Activated CD8-positive, alpha-beta memory T cell treated with anti-CD3 and anti-CD28 coated beads, Interleukin-2, amount 50 U/mL, for 4 hours (primary cell): ENCODE results near the gene RPS6KA3.
"Not testable (repeated sequence)": the region's sequence is repeated elsewhere in the genome, so short reads cannot be mapped to it uniquely, and the experiment has no call there.

ENCODE experiments used
- DNase-seq: peaks from one replicate; pipeline ENCODE4 v3.0.0-alpha.2; 2020

Gene RPS6KA3

DNA sequence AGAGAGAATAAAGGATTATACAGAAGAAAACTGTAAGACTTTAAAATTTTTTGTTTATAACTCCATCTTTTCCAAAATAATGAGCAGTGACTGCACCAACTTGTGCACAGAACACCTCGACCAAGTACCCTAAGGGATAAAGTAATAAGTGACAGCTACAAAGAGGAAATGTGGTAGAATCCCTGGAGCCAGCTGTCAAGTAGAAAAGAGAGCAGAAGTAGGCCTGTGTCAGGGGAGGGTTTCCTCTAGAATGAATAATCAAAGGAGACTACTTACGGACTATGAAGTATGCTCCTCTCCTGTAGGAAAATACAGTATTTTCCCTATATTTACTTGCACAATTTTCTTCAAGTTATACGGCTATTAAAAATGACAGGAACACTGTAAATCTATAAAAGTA lies 126.3 kb downstream of the RPS6KA3 start:
- DNase-seq: no peak

DNA sequence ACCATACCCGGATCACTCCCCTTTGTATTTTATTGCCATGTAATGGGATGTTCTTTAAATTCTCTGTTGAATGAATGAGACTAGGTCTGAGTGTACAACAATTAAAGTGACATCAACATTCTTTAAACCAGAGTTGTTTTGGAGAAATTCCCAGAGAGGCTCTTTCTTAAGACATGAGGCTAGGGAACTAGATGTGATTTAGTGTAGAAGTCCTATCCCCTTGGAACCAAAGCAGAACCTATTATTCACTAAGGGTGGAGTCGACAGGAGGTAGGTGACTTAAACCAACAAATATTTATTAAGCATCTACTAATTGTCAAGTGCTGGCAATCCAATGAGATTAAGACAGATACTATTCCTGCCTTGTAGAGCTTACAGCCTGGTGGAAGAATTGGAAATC lies 126.7 kb downstream of the RPS6KA3 start:
- DNase-seq: no peak

DNA sequence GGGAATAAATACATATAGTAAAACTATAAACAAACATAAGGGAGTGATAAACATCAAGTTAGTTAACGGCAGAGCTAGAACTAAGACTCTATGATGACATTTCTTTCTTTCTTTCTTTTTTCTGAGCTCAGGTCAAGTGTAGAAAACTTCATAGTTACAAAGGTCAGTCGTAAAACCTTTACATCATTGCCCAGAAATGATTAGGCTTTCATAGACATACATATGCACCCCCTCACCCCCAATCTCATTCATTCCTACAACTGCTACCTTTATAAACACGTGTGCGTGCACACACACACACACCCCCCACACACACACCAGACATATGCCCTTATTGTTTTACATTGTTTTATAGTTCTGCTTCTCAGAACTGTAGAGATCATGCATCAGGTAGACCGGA lies 130.8 kb downstream of the RPS6KA3 start:
- no peak for DNase-seq

DNA sequence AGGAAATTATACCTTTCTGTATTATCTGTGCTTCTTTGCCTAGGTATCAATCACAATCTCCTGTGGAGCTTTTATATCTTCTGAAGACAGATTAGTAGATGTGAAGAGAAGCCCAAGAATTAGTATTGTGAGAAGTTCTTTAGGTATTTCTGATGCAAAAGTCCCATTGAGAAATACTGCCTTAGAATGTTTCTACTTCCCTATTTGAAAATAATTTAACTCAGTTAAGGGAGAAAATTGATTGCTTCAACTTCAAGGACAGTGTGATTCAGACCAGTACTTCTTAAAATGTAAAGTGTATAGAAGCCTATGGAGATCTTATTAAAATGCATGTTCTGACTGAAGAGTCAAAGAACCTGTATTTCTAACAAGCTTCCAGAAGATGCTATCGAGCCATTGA lies 134.0 kb downstream of the RPS6KA3 start:
- DNase-seq: no peak

DNA sequence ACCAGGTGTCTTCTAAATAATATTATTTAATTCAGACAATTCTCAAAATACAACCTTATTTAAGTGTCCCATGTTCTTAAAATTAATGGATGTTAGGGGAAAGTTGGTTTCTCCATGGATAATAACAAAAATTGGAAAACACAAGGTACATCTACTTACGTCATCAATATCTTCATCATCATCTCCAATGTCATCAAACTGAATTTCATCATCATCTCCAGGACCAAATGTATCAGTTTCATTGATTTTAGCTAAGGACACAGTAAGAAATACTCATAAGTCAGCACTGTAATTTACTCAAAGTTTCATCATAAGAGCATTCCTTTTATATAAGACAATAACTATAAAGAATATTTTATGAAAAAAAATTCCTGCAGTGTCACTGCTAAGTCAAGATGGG lies 136.4 kb downstream of the RPS6KA3 start:
- no peak for DNase-seq

DNA sequence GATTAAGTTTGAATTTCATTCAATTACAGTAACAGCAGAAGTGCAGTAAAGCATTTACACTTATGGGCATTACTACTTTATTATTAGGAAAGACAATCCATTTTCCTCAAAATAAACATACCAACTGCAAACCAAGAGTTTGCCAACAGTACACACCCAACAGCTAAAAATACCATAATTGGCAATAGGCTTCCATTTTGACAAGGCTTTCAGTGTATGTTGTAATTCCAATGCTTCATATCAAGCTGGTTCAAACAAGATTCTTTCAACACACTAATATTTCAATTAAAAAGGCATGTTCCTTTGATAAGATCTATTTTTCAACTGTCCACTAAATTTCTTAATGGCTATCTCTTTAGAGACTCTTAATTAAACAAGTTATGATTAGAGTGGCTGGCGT lies 137.2 kb downstream of the RPS6KA3 start:
- no peak for DNase-seq

DNA sequence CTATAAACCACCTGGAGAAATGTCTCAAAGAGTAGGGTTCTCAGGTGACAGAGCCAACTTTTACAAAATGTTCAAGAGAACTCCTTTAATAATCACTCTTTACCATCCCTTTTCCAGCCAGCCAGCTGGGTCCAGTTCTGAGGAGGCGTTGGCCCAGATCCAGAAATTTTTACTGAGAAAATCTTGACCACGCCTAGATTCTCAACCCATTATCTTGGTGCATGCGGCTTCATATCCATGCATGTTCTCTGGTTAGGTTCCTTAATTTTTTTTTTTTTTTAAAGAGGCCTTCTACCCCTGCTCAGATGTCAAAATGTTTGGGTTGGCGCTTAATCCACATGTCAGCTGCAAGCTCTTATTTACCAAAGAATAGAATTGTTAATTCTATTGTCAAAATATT lies 138.0 kb downstream of the RPS6KA3 start:
- no peak for DNase-seq

DNA sequence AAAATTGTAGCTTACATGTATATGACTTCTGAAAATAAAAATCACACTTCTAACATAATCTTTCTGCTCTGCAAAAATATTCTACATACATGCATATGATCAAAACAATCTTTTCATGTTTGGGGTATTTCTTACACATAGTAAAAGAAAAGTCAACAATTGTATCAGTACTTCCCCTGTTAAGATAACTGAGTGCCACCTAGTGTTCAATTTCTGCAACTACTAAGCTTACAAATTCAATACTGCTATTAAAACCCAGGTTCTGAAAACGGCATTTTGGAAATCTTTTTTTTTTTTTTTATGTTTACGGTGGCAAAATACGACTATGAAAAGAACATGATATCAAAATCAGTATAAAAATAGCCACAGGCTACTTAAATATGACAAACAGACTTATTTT lies 139.3 kb downstream of the RPS6KA3 start:
- DNase-seq: not testable (repeated sequence)

DNA sequence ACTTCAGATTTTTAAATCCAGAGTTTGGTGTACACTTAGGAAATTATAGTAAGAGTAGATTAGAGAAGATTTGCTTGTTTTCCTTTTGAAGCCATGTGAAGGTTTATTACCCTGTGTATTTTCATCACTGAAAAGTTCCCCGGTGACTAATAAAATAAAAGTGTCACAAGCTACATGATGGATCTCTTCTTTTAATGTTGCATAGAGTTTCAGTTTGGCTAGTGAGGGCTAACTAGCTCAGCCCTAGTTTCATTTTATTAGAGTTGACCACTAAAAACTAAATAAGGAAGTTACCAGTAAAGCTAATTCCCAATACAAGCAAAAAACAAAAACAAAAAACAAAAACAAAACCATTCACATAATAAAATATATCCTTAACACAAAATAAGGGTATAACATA lies 139.9 kb downstream of the RPS6KA3 start:
- DNase-seq: not testable (repeated sequence)

DNA sequence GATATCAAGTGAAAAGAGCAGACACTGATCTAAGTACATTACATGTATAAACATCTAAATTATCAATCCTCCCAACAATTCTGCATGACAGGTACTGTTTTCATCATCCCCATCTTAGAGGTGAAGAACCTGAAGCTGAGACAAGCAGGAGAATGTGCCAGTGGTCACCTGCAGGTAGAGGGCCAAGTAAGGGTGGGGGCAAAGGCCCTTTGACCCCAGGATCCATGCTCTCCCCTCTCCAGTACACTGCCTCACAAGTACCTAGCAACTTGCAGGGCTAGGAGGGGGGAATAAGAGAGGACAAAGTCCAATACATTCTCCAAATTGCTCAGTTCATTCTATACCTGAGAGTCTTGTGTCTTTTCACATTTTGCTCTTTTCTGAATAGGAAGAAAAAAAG lies 141.7 kb downstream of the RPS6KA3 start:
- DNase-seq: no peak

DNA sequence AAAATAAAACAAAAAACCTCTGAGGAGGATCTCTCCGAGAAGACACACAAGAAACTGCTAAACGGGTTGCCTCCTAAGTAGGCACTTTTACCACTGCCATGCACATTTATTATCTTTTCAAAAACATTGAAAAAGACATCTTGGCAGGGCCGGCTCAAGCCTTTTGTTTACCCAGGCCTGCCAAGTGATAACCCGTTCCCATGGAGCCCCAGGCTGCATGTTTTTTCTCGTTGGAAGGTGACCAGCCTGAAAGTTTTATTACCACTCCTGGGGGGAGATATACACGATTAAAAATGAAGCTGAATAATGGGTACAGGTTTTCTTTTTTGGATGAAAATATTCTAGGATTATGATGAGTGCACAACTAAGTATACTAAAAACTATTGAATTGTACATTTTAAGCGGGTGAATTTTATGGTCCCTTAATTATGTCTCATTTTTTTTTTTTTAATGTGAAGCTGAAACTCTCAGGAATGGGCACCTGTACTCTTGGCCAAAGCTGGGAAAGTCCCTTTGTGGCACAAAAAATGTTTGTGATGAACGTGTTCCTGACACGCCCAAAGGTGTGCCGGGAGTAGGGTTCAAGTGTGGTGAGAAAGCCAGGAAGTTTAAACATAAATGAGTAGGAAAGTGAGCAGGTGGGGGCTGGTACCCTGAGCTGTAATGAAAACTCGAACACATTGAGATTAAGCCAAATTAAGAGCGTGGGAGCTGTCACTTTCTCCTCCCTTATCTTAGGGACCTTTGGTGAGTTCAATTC lies 148.5 kb downstream of the RPS6KA3 start:
- DNase-seq: no peak

DNA sequence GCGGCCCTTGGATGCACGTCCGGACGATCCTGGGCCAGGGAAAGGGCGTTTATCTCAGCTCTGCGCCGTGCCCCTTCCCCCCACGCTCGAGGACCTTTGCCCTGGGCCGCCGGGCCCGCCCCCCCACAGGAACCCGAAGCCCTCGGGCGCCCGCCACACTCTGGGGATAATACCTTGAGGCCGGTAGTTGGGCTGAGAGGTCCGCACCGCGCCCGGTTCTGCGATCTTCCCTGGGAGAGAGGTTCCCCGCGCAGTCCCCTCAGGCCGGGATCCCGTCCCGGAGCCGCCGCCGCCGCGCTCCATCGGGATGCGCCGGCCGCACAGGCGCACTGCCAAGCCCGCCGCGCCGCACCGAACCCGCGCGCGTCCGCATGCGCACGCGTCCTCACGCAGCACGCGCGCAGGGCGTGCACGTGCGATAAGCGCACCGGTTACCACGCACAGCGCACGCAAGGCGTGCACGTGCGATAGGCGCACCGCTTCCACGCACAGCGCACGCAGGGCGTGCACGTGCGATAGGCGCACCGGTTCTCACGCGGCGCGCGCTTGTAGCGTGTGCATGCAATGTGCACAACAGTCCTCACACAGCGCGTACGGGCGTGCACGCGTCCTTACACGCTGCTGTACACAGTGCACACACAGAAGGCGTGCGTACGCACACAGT lies 150.0 kb downstream of the RPS6KA3 start, which contains the start of gene MAP7D2:
Gene MAP7D2 (minus strand): TSS at position 331 of the 664 bp plus-strand sequence. CDS start 28 bp downstream, at position 303.
- no peak for DNase-seq

DNA sequence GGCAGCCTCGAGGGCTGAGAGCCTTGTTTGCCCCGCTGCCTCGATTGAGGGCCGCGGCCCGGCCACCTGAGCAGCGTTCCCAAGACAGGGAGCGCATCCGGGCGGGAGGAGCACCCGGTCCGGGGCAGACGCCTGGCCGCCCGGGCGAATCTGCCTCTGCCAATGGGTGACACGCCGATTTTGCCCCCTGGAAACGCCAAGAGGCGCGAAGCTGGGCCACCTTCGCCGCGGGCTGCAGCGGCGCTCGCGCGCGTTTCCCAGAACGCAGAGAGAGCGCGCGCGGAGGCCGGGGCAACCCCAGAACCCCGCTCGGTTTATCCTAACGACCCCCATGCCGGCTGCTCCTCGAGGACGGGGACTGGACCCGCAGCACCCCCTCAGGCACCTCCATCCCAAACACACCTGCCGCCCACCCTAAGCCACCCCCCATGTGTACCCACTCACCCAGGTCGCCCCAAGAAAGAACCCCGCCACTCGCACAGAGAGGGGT lies 150.6 kb downstream of the RPS6KA3 start:
- DNase-seq: no peak

DNA sequence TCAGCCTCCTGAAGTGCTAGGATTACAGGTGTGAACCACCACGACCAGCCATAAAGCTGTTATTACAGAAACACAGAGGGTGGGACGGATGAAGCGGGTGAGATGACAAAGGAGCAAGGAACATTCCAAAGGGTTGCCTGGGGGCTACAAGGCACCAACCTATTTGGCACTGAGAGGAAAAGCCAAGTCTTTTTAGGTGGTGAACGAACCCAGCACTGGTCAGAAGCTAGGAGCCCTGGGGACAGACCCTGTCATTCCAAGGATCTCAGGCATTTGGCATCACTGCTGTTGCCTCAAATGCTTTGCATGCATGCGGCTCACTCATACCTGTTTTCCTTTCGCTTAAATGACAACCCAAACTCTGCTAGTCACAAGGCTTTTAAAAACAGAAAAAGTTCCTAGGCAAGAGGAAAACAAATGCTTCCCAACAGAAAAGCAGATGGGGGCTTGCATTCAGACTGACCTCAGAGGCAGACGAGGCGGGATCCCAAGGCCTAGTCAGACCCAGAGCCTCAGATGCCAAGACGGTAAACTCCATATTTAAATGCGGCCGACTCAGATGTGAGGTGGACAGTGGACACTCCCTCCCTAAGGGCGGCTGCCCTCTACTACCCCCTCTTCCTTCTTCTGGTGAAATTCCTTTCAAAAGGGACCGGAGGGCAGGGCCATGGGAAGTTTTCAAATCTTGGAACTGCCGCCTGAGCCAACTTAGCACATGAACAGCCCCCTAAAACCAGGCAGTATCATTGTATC lies 154.5 kb downstream of the RPS6KA3 start:
- no peak for DNase-seq

DNA sequence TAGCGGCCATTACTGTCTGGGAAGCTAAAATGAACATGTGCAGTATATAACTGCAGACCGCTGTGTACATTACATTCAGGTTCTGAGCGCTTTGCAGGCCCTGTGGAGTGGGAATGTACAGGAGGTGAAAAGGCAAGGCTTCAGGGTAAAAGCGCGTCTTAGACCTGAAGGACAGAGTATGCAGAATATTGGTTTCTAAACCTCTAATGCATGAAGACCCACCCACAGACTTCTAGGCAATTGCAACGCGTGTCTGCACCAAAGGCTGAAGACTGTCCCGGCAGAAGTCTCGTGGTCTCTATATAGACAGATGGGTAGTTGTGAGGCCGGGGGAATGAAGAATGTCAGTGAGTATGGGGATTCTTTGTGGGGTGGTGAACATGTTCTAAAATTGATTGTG lies 155.4 kb downstream of the RPS6KA3 start:
- DNase-seq: no peak

DNA sequence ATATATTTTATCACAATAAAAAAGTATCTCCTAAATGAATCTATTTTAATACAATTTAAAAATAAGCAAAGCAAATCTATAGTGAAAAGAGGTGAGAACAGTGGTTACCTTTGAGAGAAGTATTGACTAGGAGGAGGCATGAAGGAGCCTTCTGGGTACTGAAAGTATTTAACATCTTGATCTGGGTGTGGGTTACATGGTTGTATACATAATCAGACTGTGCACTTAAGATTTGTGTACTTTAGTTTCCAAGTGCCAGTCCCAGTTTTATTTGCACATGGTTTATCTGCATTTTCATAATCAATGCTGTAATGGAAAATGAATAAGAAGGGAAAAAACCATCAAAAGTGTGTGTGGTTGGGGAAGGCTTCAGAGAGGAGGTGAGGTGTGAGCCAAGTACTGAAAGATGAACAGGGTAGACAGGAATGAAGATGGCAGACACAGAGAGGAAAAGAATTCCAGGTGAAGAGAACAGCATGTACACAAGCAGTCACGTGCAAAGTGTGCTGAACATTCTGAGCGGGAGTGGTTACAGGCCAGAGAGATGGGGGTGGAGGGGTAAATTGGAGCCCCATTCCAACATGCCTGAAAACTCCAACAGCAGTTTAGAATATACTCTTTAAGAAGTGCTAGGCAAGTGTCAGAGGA lies 164.7 kb downstream of the RPS6KA3 start:
- no peak for DNase-seq
